ENCODE data around the gene GRM8.

Gene GRM8

DNA sequence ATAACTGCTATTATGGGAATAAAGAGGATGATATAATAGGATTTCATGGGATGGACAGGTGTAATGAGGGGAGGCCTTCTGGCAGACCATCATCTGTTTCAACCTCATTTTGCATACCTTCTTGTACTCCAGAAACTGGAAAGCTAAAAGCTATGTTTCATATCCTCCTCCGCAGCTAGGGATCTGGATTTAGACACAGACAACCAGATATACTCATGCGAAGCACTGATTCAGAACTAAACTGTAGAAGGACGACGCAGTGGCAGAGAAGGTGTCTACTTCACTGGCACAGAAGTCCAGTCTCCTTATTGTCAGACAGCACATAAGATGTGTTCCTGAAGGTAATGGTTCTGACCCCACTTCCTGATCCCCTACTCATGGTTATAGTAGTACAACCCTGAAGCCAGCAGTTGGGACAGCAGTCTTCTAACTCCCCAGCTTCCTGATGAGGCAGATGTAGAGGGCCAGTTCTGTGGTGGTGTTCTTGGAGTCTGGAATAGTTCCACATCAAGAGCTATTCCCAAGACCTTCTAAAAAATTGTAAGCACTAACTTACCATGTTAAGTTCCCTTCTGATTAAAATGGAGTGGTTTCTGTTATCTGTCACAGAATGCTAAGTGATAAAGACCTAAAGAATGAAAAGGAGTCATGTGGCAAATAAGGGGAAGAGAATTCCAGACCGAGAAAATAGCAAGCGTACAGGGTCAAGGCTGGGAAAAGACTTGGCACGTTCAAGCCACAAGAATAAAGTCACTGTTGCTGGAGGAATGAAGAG is 550.3 kb downstream of the GRM8 start:
- TF ChIP-seq TEAD4 (IDR thresholded peaks at IDR 0.05) (no peak), NFIC (IDR thresholded peaks at IDR 0.05) (no peak), FOXM1 (IDR thresholded peaks at IDR 0.05; ENCODE audit: borderline replicate concordance, low read depth) (no peak), TAF1 (IDR thresholded peaks at IDR 0.05; ENCODE audit: low read depth) (no peak), CEBPB (IDR thresholded peaks at IDR 0.05) (no peak), TCF12 (IDR thresholded peaks at IDR 0.05; ENCODE audit: low read depth) (no peak), CREB1 (IDR thresholded peaks at IDR 0.05; ENCODE audit: low read depth) (no peak)
- TF ChIP-seq, protein P1, sequence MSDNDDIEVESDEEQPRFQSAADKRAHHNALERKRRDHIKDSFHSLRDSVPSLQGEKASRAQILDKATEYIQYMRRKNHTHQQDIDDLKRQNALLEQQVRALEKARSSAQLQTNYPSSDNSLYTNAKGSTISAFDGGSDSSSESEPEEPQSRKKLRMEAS (IDR thresholded peaks at IDR 0.05): no peak
- TF ChIP-seq, protein P2, sequence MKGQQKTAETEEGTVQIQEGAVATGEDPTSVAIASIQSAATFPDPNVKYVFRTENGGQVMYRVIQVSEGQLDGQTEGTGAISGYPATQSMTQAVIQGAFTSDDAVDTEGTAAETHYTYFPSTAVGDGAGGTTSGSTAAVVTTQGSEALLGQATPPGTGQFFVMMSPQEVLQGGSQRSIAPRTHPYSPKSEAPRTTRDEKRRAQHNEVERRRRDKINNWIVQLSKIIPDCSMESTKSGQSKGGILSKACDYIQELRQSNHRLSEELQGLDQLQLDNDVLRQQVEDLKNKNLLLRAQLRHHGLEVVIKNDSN (IDR thresholded peaks at IDR 0.05): no peak

DNA sequence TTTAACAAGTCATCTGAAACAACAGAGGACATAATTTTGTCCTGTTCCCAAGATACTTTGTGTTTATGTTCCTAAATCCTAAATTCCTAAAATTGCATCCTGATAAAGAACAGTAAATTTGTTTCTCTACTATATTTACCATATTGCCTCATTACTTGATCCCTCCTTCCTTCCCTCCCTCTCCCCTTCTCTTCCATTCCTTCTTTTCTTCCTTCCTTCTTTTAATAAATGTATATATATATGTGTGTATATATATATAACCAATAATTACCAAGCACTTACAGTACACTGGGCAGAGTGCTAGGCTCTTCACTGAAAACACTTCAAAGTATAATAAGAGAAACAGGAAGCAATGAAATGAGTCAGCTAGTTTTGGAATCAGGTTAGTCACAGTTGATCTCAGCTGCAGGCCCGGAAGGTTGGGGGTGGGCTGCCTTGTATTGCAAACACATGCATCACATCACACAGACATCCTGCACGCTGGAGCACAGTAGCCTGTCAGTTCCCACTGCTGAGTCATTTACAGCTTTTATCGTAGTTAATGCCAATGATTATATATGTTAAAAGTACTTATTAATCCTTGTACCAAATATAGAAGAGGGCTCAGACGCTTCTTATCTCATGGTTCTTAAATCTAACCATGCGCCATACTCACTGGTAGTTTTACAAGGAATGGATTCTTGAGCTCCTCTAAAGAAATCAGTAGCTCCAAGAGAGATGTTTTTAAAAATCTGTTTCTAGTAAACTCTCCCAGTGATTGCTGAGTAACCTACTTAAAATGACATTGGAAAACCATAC is 551.7 kb downstream of the GRM8 start:
- no peak for TF ChIP-seq TAF1 (IDR thresholded peaks at IDR 0.05; ENCODE audit: low read depth)
- peak; percentile 81 for TF ChIP-seq TCF12 (IDR thresholded peaks at IDR 0.05; ENCODE audit: low read depth)
- peak; percentile 46; the same call in 1 of the 2 replicates for TF ChIP-seq TEAD4 (IDR thresholded peaks at IDR 0.05)
- no peak for TF ChIP-seq ZBTB7A (IDR thresholded peaks at IDR 0.05; ENCODE audit: low read depth)
- TF ChIP-seq NFIC (IDR thresholded peaks at IDR 0.05): peak; percentile 16; the same call in 1 of the 2 replicates
- TF ChIP-seq CEBPB (IDR thresholded peaks at IDR 0.05): 0 out of 2 replicates have a peak, but pooled peaks have one; percentile 33
- TF ChIP-seq EP300 (IDR thresholded peaks at IDR 0.05; ENCODE audit: borderline replicate concordance): peak; percentile 64; the same call in 1 of the 2 replicates
- TF ChIP-seq YY1 (IDR thresholded peaks at IDR 0.05; ENCODE audit: low read depth): 0 out of 2 replicates have a peak, but pooled peaks have one; percentile 32
- TF ChIP-seq, protein P1 (IDR thresholded peaks at IDR 0.05): peak; percentile 67
- 0 out of 2 replicates have a peak, but pooled peaks have one; percentile 28 for TF ChIP-seq FOXM1 (IDR thresholded peaks at IDR 0.05; ENCODE audit: borderline replicate concordance, low read depth)
- TF ChIP-seq, protein P3, sequence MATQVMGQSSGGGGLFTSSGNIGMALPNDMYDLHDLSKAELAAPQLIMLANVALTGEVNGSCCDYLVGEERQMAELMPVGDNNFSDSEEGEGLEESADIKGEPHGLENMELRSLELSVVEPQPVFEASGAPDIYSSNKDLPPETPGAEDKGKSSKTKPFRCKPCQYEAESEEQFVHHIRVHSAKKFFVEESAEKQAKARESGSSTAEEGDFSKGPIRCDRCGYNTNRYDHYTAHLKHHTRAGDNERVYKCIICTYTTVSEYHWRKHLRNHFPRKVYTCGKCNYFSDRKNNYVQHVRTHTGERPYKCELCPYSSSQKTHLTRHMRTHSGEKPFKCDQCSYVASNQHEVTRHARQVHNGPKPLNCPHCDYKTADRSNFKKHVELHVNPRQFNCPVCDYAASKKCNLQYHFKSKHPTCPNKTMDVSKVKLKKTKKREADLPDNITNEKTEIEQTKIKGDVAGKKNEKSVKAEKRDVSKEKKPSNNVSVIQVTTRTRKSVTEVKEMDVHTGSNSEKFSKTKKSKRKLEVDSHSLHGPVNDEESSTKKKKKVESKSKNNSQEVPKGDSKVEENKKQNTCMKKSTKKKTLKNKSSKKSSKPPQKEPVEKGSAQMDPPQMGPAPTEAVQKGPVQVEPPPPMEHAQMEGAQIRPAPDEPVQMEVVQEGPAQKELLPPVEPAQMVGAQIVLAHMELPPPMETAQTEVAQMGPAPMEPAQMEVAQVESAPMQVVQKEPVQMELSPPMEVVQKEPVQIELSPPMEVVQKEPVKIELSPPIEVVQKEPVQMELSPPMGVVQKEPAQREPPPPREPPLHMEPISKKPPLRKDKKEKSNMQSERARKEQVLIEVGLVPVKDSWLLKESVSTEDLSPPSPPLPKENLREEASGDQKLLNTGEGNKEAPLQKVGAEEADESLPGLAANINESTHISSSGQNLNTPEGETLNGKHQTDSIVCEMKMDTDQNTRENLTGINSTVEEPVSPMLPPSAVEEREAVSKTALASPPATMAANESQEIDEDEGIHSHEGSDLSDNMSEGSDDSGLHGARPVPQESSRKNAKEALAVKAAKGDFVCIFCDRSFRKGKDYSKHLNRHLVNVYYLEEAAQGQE (IDR thresholded peaks at IDR 0.05; ENCODE audit: low read depth): no peak
- TF ChIP-seq CREB1 (IDR thresholded peaks at IDR 0.05; ENCODE audit: low read depth): no peak

DNA sequence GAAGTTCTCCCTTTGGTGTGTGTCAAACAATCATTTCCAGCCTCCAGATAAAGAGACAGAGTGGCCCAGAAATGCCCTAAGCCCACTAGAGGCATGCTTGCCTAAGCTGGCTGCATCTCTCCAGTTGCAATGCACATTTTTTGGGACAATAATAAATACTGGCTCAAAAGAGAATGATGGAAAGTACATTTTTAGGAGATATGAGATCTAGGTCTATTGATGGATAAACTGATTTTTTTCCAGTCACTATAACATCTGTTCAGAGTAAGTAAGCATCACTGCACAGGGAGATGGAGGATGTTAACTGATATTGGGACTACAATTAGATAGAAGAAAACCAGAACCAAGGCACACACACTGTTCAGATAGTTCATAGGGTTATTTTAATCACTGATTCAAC is 553.0 kb downstream of the GRM8 start:
- TF ChIP-seq, protein P1 (IDR thresholded peaks at IDR 0.05): no peak
- TF ChIP-seq TEAD4 (IDR thresholded peaks at IDR 0.05) (no peak), RAD21 (IDR thresholded peaks at IDR 0.05; ENCODE audit: low read depth) (no peak), TAF1 (IDR thresholded peaks at IDR 0.05; ENCODE audit: low read depth) (no peak), TCF12 (IDR thresholded peaks at IDR 0.05; ENCODE audit: low read depth) (no peak), ZBTB7A (IDR thresholded peaks at IDR 0.05; ENCODE audit: low read depth) (no peak), EGR1 (IDR thresholded peaks at IDR 0.05) (no peak), FOXM1 (IDR thresholded peaks at IDR 0.05; ENCODE audit: borderline replicate concordance, low read depth) (no peak), EP300 (IDR thresholded peaks at IDR 0.05; ENCODE audit: borderline replicate concordance) (no peak), YY1 (IDR thresholded peaks at IDR 0.05; ENCODE audit: low read depth) (no peak), CEBPB (IDR thresholded peaks at IDR 0.05) (no peak), NFIC (IDR thresholded peaks at IDR 0.05) (no peak), CREB1 (IDR thresholded peaks at IDR 0.05; ENCODE audit: low read depth) (no peak)
- TF ChIP-seq, protein P3 (IDR thresholded peaks at IDR 0.05; ENCODE audit: low read depth): no peak
- TF ChIP-seq, protein P2 (IDR thresholded peaks at IDR 0.05): no peak

DNA sequence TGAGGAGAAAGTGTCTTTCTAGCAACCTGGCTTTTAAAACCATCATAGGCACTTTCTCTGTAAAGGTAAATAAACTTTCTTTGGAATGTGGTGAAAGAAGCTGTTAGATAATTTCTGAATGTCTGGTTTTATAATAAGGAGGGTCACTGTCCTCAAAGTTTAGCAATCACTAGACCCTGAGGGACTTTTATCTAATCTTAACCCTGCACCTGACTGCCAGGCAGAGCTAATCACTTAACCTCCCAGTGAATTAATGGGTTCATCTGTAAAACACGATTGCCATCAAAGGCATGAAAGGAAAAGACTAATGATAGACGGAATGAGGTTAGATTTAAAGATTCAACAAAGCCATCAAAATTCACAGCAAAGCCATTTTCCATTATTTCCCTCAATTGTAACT is 553.8 kb downstream of the GRM8 start:
- TF ChIP-seq CREB1 (IDR thresholded peaks at IDR 0.05; ENCODE audit: low read depth): no peak
- no peak for TF ChIP-seq EP300 (IDR thresholded peaks at IDR 0.05; ENCODE audit: borderline replicate concordance)
- TF ChIP-seq CEBPB (IDR thresholded peaks at IDR 0.05): no peak

DNA sequence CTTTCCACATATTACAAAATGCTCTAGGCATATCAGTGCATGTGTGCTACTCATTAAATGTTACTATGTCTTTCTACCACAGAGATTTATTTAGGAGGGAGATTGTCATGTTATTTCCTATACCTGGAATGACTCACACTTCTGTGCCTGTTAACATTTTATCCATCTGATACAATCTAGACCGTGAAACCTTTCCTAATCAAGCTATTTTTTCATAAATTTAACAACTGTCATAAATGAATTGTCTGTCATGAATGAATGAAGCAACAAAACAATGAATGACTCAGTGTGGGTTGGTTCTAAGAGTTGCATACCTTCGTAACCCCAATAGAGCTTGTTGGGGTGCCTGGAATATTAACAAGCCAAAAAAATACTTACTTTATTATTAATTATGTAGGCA is 554.3 kb downstream of the GRM8 start:
- TF ChIP-seq, protein P3 (IDR thresholded peaks at IDR 0.05; ENCODE audit: low read depth): no peak
- no peak for TF ChIP-seq EGR1 (IDR thresholded peaks at IDR 0.05)
- TF ChIP-seq, protein P2 (IDR thresholded peaks at IDR 0.05): no peak

Measured in Ishikawa (cell line).